ENCODE measurements around the gene TADA2B. TPM values are rescaled to one million over a fixed set of nuclear protein-coding genes. Genes with fewer than 3 reads are reported as not detected.

The TADA2B gene
- polyA plus RNA-seq, 4 donors = 13.5 to 20.8 (median 14.6) TPM

- Histone ChIP-seq H3K9me3 (ENCODE audit: control insufficient read depth in 2 of 2, insufficient read depth in 1 of 2, low read depth in 1 of 2, low read length in 1 of 2) (no peaks in the 10 kb centered on the region), H3K27ac (ENCODE audit: low read depth in 1 of 3, low read length in 2 of 3) (no peak overlapping the region), H3K36me3 (ENCODE audit: control insufficient read depth in 3 of 3, insufficient read depth in 2 of 3, low read depth in 1 of 3, low read length in 3 of 3) (peaks cover 10 to 77% (median 12%) of the 10 kb centered on the region in 3 donors), H3K4me1 (ENCODE audit: control insufficient read depth in 3 of 3, insufficient read depth in 2 of 3, low read depth in 1 of 3, low read length in 2 of 3) (peaks cover 0 to 17% (median 0%) of the 10 kb centered on the region in 3 donors), H3K27me3 (ENCODE audit: control insufficient read depth in 3 of 3, insufficient read depth in 3 of 3, low read length in 3 of 3) (no peaks in the 10 kb centered on the region), H3K4me3 (ENCODE audit: low read depth in 1 of 3, low read length in 3 of 3) (no peak overlapping the region)
- FAIRE-seq = no peak
- 74 to 83% (median 82%) methylated on average over 10 to 11 of the region's 11 CpGs for WGBS, 3 donors
- DNase-seq = no peak
Measured at GRCh38 chr4:7003176-7003878, 39.8 kb upstream of the TADA2B start.

DNA sequence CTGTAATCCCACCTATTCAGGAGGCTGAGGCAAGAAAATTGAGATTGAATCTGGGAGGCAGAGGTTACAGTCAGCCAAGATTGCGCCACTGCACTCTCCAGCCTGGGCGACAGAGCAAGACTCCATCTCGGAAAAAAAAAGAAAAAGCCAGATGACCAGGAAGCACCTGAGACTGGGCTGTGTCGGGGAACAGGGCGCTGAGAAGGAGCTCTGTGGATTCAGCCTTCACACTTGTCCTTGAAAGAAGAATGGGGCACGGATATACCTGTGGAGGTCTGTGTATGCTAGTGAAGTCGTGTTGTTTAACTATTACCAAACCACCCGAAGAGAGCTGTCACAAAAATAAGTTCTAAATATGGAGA, 39.3 kb upstream of the TADA2B start:
- FAIRE-seq (no peak), DNase-seq (no peak)
- H3K9me3 ChIP-seq (ENCODE audit: control insufficient read depth in 2 of 2, insufficient read depth in 1 of 2, low read depth in 1 of 2, low read length in 1 of 2) = no peaks in the 10 kb centered on the region
- no peak overlapping the region for H3K27ac ChIP-seq (ENCODE audit: low read depth in 1 of 3, low read length in 2 of 3)
- peaks cover 10 to 77% (median 12%) of the 10 kb centered on the region in 3 donors for H3K36me3 ChIP-seq (ENCODE audit: control insufficient read depth in 3 of 3, insufficient read depth in 2 of 3, low read depth in 1 of 3, low read length in 3 of 3)
- H3K4me1 ChIP-seq (ENCODE audit: control insufficient read depth in 3 of 3, insufficient read depth in 2 of 3, low read depth in 1 of 3, low read length in 2 of 3) = peaks cover 0 to 17% (median 0%) of the 10 kb centered on the region in 3 donors
- H3K27me3 ChIP-seq (ENCODE audit: control insufficient read depth in 3 of 3, insufficient read depth in 3 of 3, low read length in 3 of 3) = no peaks in the 10 kb centered on the region
- 76 to 86% (median 85%) methylated on average over 8 of the region's 8 CpGs for WGBS, 3 donors
- no peak overlapping the region for H3K4me3 ChIP-seq (ENCODE audit: low read depth in 1 of 3, low read length in 3 of 3)

DNA sequence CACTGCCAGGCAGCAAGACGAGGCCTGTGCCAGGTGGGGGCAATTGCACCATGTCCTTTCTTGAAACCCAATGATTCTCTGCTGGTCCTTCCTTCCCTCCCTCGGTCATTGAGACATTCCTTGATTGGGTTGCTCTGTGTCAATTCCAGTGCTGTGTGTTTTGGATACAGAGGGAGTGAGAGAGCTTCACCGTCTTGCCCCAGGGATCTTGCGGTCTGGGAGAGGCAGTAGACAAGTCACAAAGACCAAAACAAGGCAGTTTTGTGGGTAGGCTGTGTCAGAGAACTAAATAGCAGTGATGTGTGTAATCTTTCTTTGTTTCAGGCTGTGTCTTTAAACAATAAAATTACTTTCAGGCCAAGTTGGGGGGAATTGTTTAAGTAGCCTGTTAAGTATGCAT, 38.8 kb upstream of the TADA2B start:
- Histone ChIP-seq H3K4me1 (ENCODE audit: control insufficient read depth in 3 of 3, insufficient read depth in 2 of 3, low read depth in 1 of 3, low read length in 2 of 3) (peaks cover 0 to 17% (median 0%) of the 10 kb centered on the region in 3 donors), H3K27ac (ENCODE audit: low read depth in 1 of 3, low read length in 2 of 3) (no peak overlapping the region), H3K27me3 (ENCODE audit: control insufficient read depth in 3 of 3, insufficient read depth in 3 of 3, low read length in 3 of 3) (no peaks in the 10 kb centered on the region), H3K36me3 (ENCODE audit: control insufficient read depth in 3 of 3, insufficient read depth in 2 of 3, low read depth in 1 of 3, low read length in 3 of 3) (peaks cover 8 to 74% (median 12%) of the 10 kb centered on the region in 3 donors), H3K4me3 (ENCODE audit: low read depth in 1 of 3, low read length in 3 of 3) (no peak overlapping the region), H3K9me3 (ENCODE audit: control insufficient read depth in 2 of 2, insufficient read depth in 1 of 2, low read depth in 1 of 2, low read length in 1 of 2) (no peaks in the 10 kb centered on the region)
- WGBS, 3 donors = 86 to 94% (median 90%) methylated on average over 4 of the region's 4 CpGs
- DNase-seq (no peak), FAIRE-seq (no peak)

DNA sequence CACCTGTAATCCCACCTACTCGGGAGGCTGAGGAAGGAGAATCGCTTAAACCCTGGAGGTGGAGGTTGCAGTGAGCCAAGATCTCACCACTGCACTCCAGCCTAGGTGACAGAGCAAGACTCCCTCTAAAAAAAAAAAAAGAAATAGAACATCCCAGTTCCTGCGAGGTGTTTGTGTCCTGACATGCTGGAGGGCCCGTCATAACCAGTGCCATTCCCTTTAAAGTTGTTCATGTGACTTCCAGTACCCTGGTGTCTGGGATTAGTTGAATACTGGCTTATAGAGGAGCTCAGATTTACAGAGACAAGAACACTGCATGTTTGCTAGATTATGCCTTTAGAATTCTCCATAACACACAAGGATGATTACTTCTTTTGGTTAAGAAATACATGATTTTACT, 37.6 kb upstream of the TADA2B start:
- Histone ChIP-seq H3K9me3 (ENCODE audit: control insufficient read depth in 2 of 2, insufficient read depth in 1 of 2, low read depth in 1 of 2, low read length in 1 of 2) (no peaks in the 10 kb centered on the region), H3K36me3 (ENCODE audit: control insufficient read depth in 3 of 3, insufficient read depth in 2 of 3, low read depth in 1 of 3, low read length in 3 of 3) (peaks cover 5 to 72% (median 12%) of the 10 kb centered on the region in 3 donors), H3K27ac (ENCODE audit: low read depth in 1 of 3, low read length in 2 of 3) (no peak overlapping the region), H3K27me3 (ENCODE audit: control insufficient read depth in 3 of 3, insufficient read depth in 3 of 3, low read length in 3 of 3) (no peaks in the 10 kb centered on the region), H3K4me3 (ENCODE audit: low read depth in 1 of 3, low read length in 3 of 3) (no peak overlapping the region), H3K4me1 (ENCODE audit: control insufficient read depth in 3 of 3, insufficient read depth in 2 of 3, low read depth in 1 of 3, low read length in 2 of 3) (peaks cover 0 to 17% (median 0%) of the 10 kb centered on the region in 3 donors)
- WGBS, 3 donors = 87 to 90% (median 88%) methylated on average over 4 of the region's 4 CpGs
- FAIRE-seq (no peak), DNase-seq (no peak)

DNA sequence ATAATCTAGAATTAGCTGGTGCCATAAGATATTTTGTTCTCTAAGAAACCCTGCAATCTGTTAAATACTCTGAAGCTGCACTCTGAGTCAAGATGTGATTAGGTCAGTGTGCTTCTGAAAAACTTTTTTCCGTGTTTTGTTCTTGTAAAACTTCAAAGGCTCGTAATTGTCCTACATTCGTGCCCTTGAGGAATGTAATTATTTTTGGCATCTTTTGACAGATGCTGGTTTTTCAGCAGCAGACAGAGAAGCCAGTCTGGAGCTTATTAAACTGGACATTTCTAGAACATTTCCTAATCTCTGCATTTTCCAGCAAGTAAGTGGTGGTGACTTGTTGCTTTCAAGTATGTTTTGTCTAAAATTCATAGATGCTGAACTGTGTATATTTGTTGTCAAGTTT, 36.8 kb upstream of the TADA2B start:
- Histone ChIP-seq H3K36me3 (ENCODE audit: control insufficient read depth in 3 of 3, insufficient read depth in 2 of 3, low read depth in 1 of 3, low read length in 3 of 3) (peaks cover 6 to 70% (median 12%) of the 10 kb centered on the region in 3 donors), H3K27me3 (ENCODE audit: control insufficient read depth in 3 of 3, insufficient read depth in 3 of 3, low read length in 3 of 3) (no peaks in the 10 kb centered on the region), H3K9me3 (ENCODE audit: control insufficient read depth in 2 of 2, insufficient read depth in 1 of 2, low read depth in 1 of 2, low read length in 1 of 2) (no peaks in the 10 kb centered on the region), H3K27ac (ENCODE audit: low read depth in 1 of 3, low read length in 2 of 3) (no peak overlapping the region), H3K4me3 (ENCODE audit: low read depth in 1 of 3, low read length in 3 of 3) (no peak overlapping the region), H3K4me1 (ENCODE audit: control insufficient read depth in 3 of 3, insufficient read depth in 2 of 3, low read depth in 1 of 3, low read length in 2 of 3) (peaks cover 0 to 17% (median 0%) of the 10 kb centered on the region in 3 donors)
- WGBS, 3 donors = 54 to 70% (median 64%) methylated on average over 3 of the region's 3 CpGs
- FAIRE-seq (no peak), DNase-seq (no peak)

DNA sequence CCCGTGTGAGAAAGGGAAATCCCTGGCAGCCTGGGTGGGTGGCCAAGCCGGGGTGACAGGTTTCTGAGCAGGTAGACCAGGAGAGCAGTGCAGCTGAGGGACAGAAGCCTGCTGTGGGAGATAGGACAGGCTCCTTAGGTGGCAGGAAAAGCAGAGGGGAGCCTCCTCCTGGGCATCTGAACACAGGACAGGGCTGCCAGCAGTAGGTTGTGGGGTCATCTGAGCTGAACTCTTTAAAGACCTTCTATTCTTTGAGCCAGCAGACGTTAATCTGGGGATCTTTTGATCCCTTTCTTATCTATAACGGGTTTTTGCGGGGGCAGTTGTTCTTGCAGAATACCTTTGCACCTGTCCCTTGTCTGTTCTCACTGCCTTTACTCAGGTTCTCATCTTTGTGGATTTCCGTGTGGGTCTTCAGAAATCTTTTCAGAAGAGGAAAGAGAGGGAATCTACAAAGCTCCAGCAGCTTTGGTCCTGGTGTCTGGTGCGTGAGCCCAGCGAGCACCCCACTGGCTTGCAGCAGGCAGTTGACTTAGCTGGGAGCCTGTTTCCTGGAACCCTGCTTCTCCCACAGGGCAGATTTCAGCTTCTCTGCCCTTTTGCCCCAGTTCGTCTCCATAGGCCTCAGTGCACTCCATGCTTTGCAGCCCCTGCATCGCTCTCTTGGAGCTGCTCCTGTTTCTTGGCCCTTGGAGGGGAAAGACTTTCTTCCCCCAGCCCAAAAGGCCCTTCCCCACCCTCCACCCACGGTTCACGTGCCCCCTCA, 35.8 kb upstream of the TADA2B start:
- Histone ChIP-seq H3K4me1 (ENCODE audit: control insufficient read depth in 3 of 3, insufficient read depth in 2 of 3, low read depth in 1 of 3, low read length in 2 of 3) (peaks cover 0 to 17% (median 0%) of the 10 kb centered on the region in 3 donors), H3K36me3 (ENCODE audit: control insufficient read depth in 3 of 3, insufficient read depth in 2 of 3, low read depth in 1 of 3, low read length in 3 of 3) (peaks cover 4 to 67% (median 12%) of the 10 kb centered on the region in 3 donors), H3K9me3 (ENCODE audit: control insufficient read depth in 2 of 2, insufficient read depth in 1 of 2, low read depth in 1 of 2, low read length in 1 of 2) (no peaks in the 10 kb centered on the region), H3K27me3 (ENCODE audit: control insufficient read depth in 3 of 3, insufficient read depth in 3 of 3, low read length in 3 of 3) (no peaks in the 10 kb centered on the region), H3K27ac (ENCODE audit: low read depth in 1 of 3, low read length in 2 of 3) (peak overlapping the region in 1 of 3 donors; percentile 44), H3K4me3 (ENCODE audit: low read depth in 1 of 3, low read length in 3 of 3) (no peak overlapping the region)
- DNase-seq (peak; percentile 17 to 26), FAIRE-seq (no peak)
- 34 to 73% (median 56%) methylated on average over 12 of the region's 12 CpGs for WGBS, 3 donors

GRCh38 chr4:7007944-7008343, 35.2 kb upstream of the TADA2B start:
- no peak for FAIRE-seq
- peak; percentile 55 to 63 for DNase-seq
- Histone ChIP-seq H3K4me3 (ENCODE audit: low read depth in 1 of 3, low read length in 3 of 3) (no peak overlapping the region), H3K27me3 (ENCODE audit: control insufficient read depth in 3 of 3, insufficient read depth in 3 of 3, low read length in 3 of 3) (no peaks in the 10 kb centered on the region), H3K9me3 (ENCODE audit: control insufficient read depth in 2 of 2, insufficient read depth in 1 of 2, low read depth in 1 of 2, low read length in 1 of 2) (no peaks in the 10 kb centered on the region), H3K36me3 (ENCODE audit: control insufficient read depth in 3 of 3, insufficient read depth in 2 of 3, low read depth in 1 of 3, low read length in 3 of 3) (peaks cover 4 to 61% (median 9%) of the 10 kb centered on the region in 3 donors), H3K27ac (ENCODE audit: low read depth in 1 of 3, low read length in 2 of 3) (peak overlapping the region in 1 of 3 donors; percentile 44), H3K4me1 (ENCODE audit: control insufficient read depth in 3 of 3, insufficient read depth in 2 of 3, low read depth in 1 of 3, low read length in 2 of 3) (peaks cover 0 to 17% (median 0%) of the 10 kb centered on the region in 3 donors)
- WGBS, 3 donors = 21 to 47% (median 30%) methylated on average over 2 of the region's 2 CpGs

DNA sequence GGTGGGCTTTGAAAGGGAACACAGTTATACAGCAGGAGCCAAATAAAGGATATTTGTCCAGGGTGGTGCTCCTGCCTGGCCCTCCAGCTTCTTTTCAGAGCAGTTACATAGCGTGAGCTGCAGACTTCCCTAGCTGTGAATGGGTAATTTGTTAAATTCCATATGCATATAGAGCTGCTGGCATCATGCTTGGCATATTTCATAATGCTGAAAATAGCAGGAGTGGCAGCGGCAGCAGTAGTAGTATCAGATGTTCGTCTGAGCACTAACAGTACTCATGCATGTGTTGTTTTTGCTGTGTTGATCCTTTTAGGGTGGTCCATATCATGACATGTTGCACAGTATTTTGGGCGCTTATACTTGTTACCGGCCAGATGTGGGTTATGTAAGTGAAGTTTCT, 33.6 kb upstream of the TADA2B start:
- peaks cover 0 to 17% (median 0%) of the 10 kb centered on the region in 3 donors for H3K4me1 ChIP-seq (ENCODE audit: control insufficient read depth in 3 of 3, insufficient read depth in 2 of 3, low read depth in 1 of 3, low read length in 2 of 3)
- no peak overlapping the region for H3K4me3 ChIP-seq (ENCODE audit: low read depth in 1 of 3, low read length in 3 of 3)
- FAIRE-seq = no peak

More for the DNA sequence above, 33.6 kb upstream of the TADA2B start:
- DNase-seq = no peak
- 90 to 97% (median 93%) methylated on average over 5 of the region's 5 CpGs for WGBS, 3 donors
- Histone ChIP-seq H3K9me3 (ENCODE audit: control insufficient read depth in 2 of 2, insufficient read depth in 1 of 2, low read depth in 1 of 2, low read length in 1 of 2) (no peaks in the 10 kb centered on the region), H3K27me3 (ENCODE audit: control insufficient read depth in 3 of 3, insufficient read depth in 3 of 3, low read length in 3 of 3) (no peaks in the 10 kb centered on the region), H3K36me3 (ENCODE audit: control insufficient read depth in 3 of 3, insufficient read depth in 2 of 3, low read depth in 1 of 3, low read length in 3 of 3) (peaks cover 4 to 62% (median 8%) of the 10 kb centered on the region in 3 donors), H3K27ac (ENCODE audit: low read depth in 1 of 3, low read length in 2 of 3) (no peak overlapping the region)
